Right renal cortex interstitium (tissue), 3 donors: ENCODE data around the gene HAUS7. TPM values are rescaled to one million over a fixed set of nuclear protein-coding genes. Genes with fewer than 3 reads are reported as not detected.
"Not testable (repeated sequence)": the region's sequence is repeated elsewhere in the genome, so short reads cannot be mapped to it uniquely, and the experiment has no call there.

Experiments used
- DNase-seq, 3 donors: peaks; one replicate each; pipeline ENCODE4 v3.0.0-alpha.2; 2013; ENCODE audit warnings: low read depth in 3 of 3, low spot score in 2 of 3
- polyA plus RNA-seq, 3 donors: library from polyadenylated mRNA; unstranded; fragments of 120-200 nt; gene quantifications; one replicate each; pipeline ENCODE4 v1.2.1, GENCODE V29; 2013; ENCODE audit not compliant: insufficient read length in 3 of 3

HAUS7 gene
- polyA plus RNA-seq, 3 donors = 21.1 to 25.3 (median 22.8) TPM

- DNase-seq = no peak
These were observed 57.3 kb downstream of the HAUS7 start for GRCh38 chrX:153412746-153413720.

- DNase-seq = no peak
These were observed 58.3 kb downstream of the HAUS7 start for GRCh38 chrX:153411988-153412574.

GRCh38 chrX:153411255-153411987 lies 59.0 kb downstream of the HAUS7 start, which contains the start of gene ZFP92:
Gene ZFP92 (plus strand): TSS chrX:153411472. CDS start chrX:153418323, 6,851 bp downstream.
- DNase-seq = no peak

GRCh38 chrX:153410888-153411254 lies 59.5 kb downstream of the HAUS7 start:
- no peak for DNase-seq

GRCh38 chrX:153410373-153410772 lies 60.0 kb downstream of the HAUS7 start:
- no peak for DNase-seq

GRCh38 chrX:153409414-153410101 lies 60.8 kb downstream of the HAUS7 start:
- no peak for DNase-seq

GRCh38 chrX:153408871-153409351 lies 61.5 kb downstream of the HAUS7 start:
- DNase-seq = no peak

- no peak for DNase-seq
These were observed 62.1 kb downstream of the HAUS7 start for GRCh38 chrX:153408221-153408721.

- no peak for DNase-seq
These were observed 62.6 kb downstream of the HAUS7 start for GRCh38 chrX:153407736-153408135.

GRCh38 chrX:153406903-153407302 lies 63.5 kb downstream of the HAUS7 start:
- DNase-seq = no peak

GRCh38 chrX:153406011-153406410 lies 64.4 kb downstream of the HAUS7 start:
- no peak for DNase-seq

GRCh38 chrX:153405426-153405825 lies 65.0 kb downstream of the HAUS7 start:
- no peak for DNase-seq

- not testable (repeated sequence) for DNase-seq
These were observed 66.0 kb downstream of the HAUS7 start for GRCh38 chrX:153404333-153404732.

- DNase-seq = no peak
These were observed 69.1 kb downstream of the HAUS7 start, which contains the start of gene PNMA6E for GRCh38 chrX:153401133-153401764. Gene PNMA6E (minus strand): TSS chrX:153401350. CDS start chrX:153398849, 2,501 bp downstream.

GRCh38 chrX:153400146-153401132 lies 69.9 kb downstream of the HAUS7 start:
- no peak for DNase-seq

GRCh38 chrX:153398275-153398960 lies 72.0 kb downstream of the HAUS7 start:
- DNase-seq = no peak
